Measurements from ENCODE around the gene EIF2B4.
"Not testable (repeated sequence)": the region's sequence is repeated elsewhere in the genome, so short reads cannot be mapped to it uniquely, and the experiment has no call there.

The EIF2B4 gene

GRCh38 chr2:27322766-27323595 lies 47.2 kb downstream of the EIF2B4 start, which contains the start of gene MPV17:
MPV17 (minus strand) TSS chr2:27323097; CDS start chr2:27322517, 580 bp downstream.
- CTCF ChIA-PET, result interaction anchor here (0.6 to 1.0 kb wide), 3 partner anchors 11 to 33 kb away, joined by 3 to 4 read pairs (median 3); no protein-coding TSS in a partner anchor
- H3K27ac ChIP-seq, result peak within 1 kb of the TSS; percentile 85
- POLR2A ChIA-PET (ENCODE audit: low non-redundant PET), result interaction anchor here (0.5 to 0.9 kb wide), 2 partner anchors 233 to 236 kb away, joined by 3 read pairs; no protein-coding TSS in a partner anchor
- DNase-seq (ENCODE audit: low spot score), result peak; percentile 97
- TF ChIP-seq, protein P1, sequence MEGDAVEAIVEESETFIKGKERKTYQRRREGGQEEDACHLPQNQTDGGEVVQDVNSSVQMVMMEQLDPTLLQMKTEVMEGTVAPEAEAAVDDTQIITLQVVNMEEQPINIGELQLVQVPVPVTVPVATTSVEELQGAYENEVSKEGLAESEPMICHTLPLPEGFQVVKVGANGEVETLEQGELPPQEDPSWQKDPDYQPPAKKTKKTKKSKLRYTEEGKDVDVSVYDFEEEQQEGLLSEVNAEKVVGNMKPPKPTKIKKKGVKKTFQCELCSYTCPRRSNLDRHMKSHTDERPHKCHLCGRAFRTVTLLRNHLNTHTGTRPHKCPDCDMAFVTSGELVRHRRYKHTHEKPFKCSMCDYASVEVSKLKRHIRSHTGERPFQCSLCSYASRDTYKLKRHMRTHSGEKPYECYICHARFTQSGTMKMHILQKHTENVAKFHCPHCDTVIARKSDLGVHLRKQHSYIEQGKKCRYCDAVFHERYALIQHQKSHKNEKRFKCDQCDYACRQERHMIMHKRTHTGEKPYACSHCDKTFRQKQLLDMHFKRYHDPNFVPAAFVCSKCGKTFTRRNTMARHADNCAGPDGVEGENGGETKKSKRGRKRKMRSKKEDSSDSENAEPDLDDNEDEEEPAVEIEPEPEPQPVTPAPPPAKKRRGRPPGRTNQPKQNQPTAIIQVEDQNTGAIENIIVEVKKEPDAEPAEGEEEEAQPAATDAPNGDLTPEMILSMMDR (conservative IDR thresholded peaks at IDR 0.05; ENCODE audit: low read depth), result no peak

DNA sequence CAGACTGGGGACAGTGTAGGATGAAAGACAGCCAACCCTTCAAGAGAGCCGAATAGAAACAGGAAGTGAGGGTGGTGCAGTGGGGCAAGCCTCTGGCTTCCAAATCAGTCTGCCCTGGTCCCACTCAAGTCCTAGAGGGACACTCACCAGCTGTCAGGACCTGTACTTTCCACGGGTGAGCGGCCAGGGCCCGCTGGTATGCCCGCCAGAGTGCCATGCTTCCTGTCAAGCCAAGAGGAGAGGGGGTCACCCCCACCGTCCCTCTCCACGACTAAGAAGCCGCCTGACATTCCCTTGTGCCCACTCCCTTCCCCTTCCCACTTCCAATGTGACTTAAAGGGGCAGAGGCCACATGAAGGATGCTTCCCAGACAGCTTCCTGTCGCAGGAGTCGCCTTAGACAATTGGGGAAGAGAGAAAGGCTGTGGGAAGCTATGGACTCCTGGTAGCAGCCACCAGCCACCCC lies 47.8 kb downstream of the EIF2B4 start:
- CTCF ChIA-PET, result interaction anchor here (0.6 to 1.8 kb wide), 4 partner anchors 10 to 57 kb away, joined by 3 to 5 read pairs (median 4); no protein-coding TSS in a partner anchor
- POLR2A ChIA-PET (ENCODE audit: low non-redundant PET), result interaction anchor here (0.5 to 0.9 kb wide), 2 partner anchors 232 to 235 kb away, joined by 3 read pairs; no protein-coding TSS in a partner anchor
- TF ChIP-seq, protein P1 (conservative IDR thresholded peaks at IDR 0.05; ENCODE audit: low read depth), result no peak
- peak overlapping the region; percentile 85 for H3K27ac ChIP-seq
- no peak for DNase-seq (ENCODE audit: low spot score)

DNA sequence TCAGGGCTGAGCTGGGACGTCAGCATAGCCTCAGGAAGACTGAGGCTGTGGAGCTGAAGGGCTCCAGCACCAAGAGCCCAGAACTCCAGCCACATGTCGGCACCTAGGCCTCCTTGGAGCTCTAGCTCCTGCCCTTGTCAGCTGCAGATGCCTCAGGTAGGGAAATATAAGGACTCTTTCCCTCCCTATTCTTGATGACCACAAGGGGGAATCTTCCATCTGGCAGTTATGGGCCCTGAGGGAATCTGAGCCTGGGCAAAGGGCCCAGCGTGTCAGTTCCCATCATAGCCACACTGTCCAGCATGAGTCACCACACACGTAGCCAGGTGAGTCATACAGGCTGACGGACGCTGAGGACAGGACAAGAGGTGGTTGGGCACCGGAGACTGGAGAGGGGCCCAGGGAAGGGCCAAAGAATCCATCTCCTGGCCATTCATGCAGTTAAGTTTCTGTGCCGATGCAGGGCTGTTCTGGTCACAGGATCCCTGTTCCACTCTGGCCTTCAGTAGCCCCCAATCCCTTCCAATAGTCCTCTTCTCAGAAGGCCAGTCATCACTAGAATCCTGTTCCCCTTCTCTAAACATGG lies 49.1 kb downstream of the EIF2B4 start:
- peak overlapping the region; percentile 85 for H3K27ac ChIP-seq
- ChIA-PET POLR2A (ENCODE audit: low non-redundant PET) (no interaction called here), CTCF (interaction anchor here (0.9 to 1.8 kb wide), 4 partner anchors 9 to 56 kb away, joined by 3 to 5 read pairs (median 4); partner anchors contain the start of gene SNX17)
- DNase-seq (ENCODE audit: low spot score), result peak; percentile 96
- TF ChIP-seq, protein P1 (conservative IDR thresholded peaks at IDR 0.05; ENCODE audit: low read depth), result peak; percentile 70

GRCh38 chr2:27319839-27320238 lies 50.3 kb downstream of the EIF2B4 start:
- CTCF ChIA-PET, result interaction anchor here (1.1 kb wide), 1 partner anchor 50 kb away, joined by 3 read pairs; no protein-coding TSS in a partner anchor
- H3K27ac ChIP-seq, result peak overlapping the region; percentile 85
- POLR2A ChIA-PET (ENCODE audit: low non-redundant PET), result interaction anchor here (0.6 kb wide), 1 partner anchor 25 kb away, joined by 5 read pairs; no protein-coding TSS in a partner anchor
- DNase-seq (ENCODE audit: low spot score), result not testable (repeated sequence)

DNA sequence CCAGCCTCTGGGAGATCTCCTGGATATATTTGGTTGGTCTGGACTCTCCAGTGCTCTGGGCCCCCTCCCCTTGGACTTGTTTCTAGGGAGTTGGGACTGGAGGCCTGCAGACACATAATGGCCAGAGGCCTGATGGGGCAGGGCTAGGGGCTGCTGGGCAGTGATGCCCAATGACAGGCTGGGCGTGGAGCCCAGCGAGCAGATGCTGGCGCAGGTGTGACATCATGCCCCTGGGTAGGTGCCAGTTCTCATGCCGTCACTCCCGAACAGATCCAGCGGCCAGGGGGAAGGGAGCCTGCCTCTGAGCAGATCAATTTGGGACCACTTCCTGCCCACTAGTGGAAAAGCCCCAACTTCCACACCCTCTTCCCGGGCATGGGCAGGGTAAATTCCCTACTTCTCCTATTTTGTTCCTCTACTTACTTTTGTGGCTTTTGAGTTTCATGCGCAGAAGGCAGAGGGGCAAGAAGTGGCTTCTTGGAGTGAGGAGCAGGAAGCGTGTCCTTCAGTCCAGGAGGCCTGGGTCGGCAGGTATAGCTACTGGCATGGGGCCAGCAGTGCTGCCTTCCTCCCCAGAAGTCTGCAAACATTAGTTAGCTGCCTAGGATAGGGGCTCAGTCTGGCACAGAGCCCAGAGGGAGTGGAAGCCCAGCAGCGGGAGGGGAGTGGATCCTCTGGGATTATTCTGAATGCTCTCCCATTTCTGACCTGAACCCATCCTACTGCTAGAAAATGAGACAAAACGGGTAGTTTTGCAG lies 53.3 kb downstream of the EIF2B4 start:
- ChIA-PET CTCF (interaction anchor here (0.5 to 1.9 kb wide), 3 partner anchors 14 to 53 kb away, joined by 3 to 5 read pairs (median 5); no protein-coding TSS in a partner anchor), POLR2A (ENCODE audit: low non-redundant PET) (no interaction called here)
- H3K27ac ChIP-seq, result peak overlapping the region; percentile 35
- TF ChIP-seq, protein P1 (conservative IDR thresholded peaks at IDR 0.05; ENCODE audit: low read depth), result no peak
- no peak for DNase-seq (ENCODE audit: low spot score)

DNA sequence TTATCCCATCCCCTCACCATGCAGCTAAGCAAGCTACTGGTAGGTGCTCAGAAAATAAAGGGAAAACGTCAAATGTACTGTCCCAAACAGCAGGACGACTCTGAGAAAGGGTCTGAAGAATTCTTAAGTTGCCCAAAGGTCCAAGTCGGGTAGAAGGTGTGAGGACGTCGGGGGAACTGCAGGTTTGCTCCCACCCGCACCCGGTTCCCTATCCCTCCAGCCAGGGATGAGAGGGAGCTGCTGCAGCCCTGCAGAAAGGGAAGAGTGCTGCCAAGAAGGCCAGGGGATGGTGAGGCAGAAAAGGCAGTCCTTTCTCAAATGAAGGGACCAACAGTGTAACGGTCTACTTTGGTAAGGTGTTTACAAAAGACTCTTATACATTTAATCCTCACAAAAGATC lies 55.0 kb downstream of the EIF2B4 start:
- H3K27ac ChIP-seq, result no peak overlapping the region
- ChIA-PET POLR2A (ENCODE audit: low non-redundant PET) (no interaction called here), CTCF (no interaction called here)
- TF ChIP-seq, protein P1 (conservative IDR thresholded peaks at IDR 0.05; ENCODE audit: low read depth), result no peak
- DNase-seq (ENCODE audit: low spot score), result no peak
